Activated CD8-positive, alpha-beta memory T cell treated with anti-CD3 and anti-CD28 coated beads, Interleukin-2, amount 10 ng/mL, durations not matched to agents 7 days and 5 days (primary cell): ENCODE results near the gene ETV4. TPM values are rescaled to one million over a fixed set of nuclear protein-coding genes. Genes with fewer than 3 reads are reported as not detected.

Source experiments
- ATAC-seq: fragments of 150-1000 bp; cut with Tn5 transposase; one replicate; pipeline ENCODE4 v1.10.0; 2021; ENCODE audit warnings: moderate library complexity
- CTCF ChIA-PET: fragments of 350-600 bp; sonication (Branson Sonifier 250); formaldehyde crosslinking; loops from one replicate; lab custom pipeline; 2021; ENCODE audit warnings: antibody characterized with exemption; lab: Charles Lee
- DNase-seq: peaks from one replicate; pipeline ENCODE4 v3.0.0-alpha.2; 2020
- H3K27ac Mint-ChIP-seq: one replicate; pipeline ENCODE4 v1.8.0; 2021; ENCODE audit warnings: mild to moderate bottlenecking, mixed read lengths
- H3K27me3 Mint-ChIP-seq: one replicate; pipeline ENCODE4 v1.8.0; 2021; ENCODE audit warnings: mixed read lengths
- H3K36me3 Mint-ChIP-seq: one replicate; pipeline ENCODE4 v1.8.0; 2021; ENCODE audit warnings: mild to moderate bottlenecking, mixed read lengths
- H3K4me1 Mint-ChIP-seq: one replicate; pipeline ENCODE4 v1.8.0; 2021; ENCODE audit warnings: mixed read lengths
- H3K4me3 Mint-ChIP-seq: one replicate; pipeline ENCODE4 v1.8.0; 2021; ENCODE audit warnings: mild to moderate bottlenecking, moderate library complexity, mixed read lengths
- H3K9me3 Mint-ChIP-seq: one replicate; pipeline ENCODE4 v1.8.0; 2022; ENCODE audit warnings: low read depth, mixed read lengths
- total RNA-seq, 2 experiments: library from RNA; stranded (reverse); gene quantifications; one replicate each; pipeline ENCODE4 v1.2.3, GENCODE V29; 2021

Gene ETV4
- 1 to 10 TPM in 1 of 2 experiments, under 1 TPM in 1; 0.82 to 1.9 TPM for total RNA-seq

GRCh38 chr17:43546319-43547188 is at the start of gene ETV4:
TSS of gene ETV4 (minus strand) at chr17:43546340. CDS start at chr17:43545617, 723 bp downstream.
- H3K4me1 Mint-ChIP-seq = peaks cover 19% of the 10 kb centered on the region
- H3K27ac Mint-ChIP-seq = no peak within 1 kb of the TSS
- H3K27me3 Mint-ChIP-seq = peaks cover 71% of the 10 kb centered on the region

GRCh38 chr17:43595466-43595865 is 49.3 kb upstream of the ETV4 start:
- Mint-ChIP-seq H3K27me3 (peaks cover 8% of the 10 kb centered on the region), H3K4me3 (no peak overlapping the region), H3K4me1 (no peaks in the 10 kb centered on the region), H3K27ac (no peak overlapping the region), H3K36me3 (no peaks in the 10 kb centered on the region), H3K9me3 (no peaks in the 10 kb centered on the region)
- CTCF ChIA-PET = no interaction called here
- DNase-seq (no peak), ATAC-seq (no peak)

More at GRCh38 chr17:43546319-43547188, at the start of gene ETV4:
- DNase-seq (peak; percentile 96), ATAC-seq (peak; percentile 94)
- H3K36me3 Mint-ChIP-seq = no peaks in the 10 kb centered on the region
- CTCF ChIA-PET = interaction anchor here (0.8 to 1.6 kb wide), 5 partner anchors 9 to 221 kb away, joined by 3 to 7 read pairs (median 3); partner anchors contain the start of gene DHX8
- no peaks in the 10 kb centered on the region for H3K9me3 Mint-ChIP-seq
- H3K4me3 Mint-ChIP-seq = peak within 1 kb of the TSS; percentile 77

- Mint-ChIP-seq H3K9me3 (no peaks in the 10 kb centered on the region), H3K27ac (no peak overlapping the region), H3K27me3 (peaks cover 4% of the 10 kb centered on the region), H3K4me3 (no peak overlapping the region), H3K4me1 (no peaks in the 10 kb centered on the region), H3K36me3 (no peaks in the 10 kb centered on the region)
- DNase-seq (no peak), ATAC-seq (no peak)
- CTCF ChIA-PET = interaction anchor here (1.7 kb wide), 1 partner anchor 175 kb away, joined by 3 read pairs; no protein-coding TSS in a partner anchor
These were observed 45.8 kb upstream of the ETV4 start for GRCh38 chr17:43591779-43592562.

GRCh38 chr17:43591001-43591400 is 44.9 kb upstream of the ETV4 start:
- H3K27ac Mint-ChIP-seq = no peak overlapping the region
- H3K4me1 Mint-ChIP-seq = no peaks in the 10 kb centered on the region
- H3K9me3 Mint-ChIP-seq = no peaks in the 10 kb centered on the region

GRCh38 chr17:43588664-43589435 is 42.7 kb upstream of the ETV4 start:
- ATAC-seq (no peak), DNase-seq (no peak)
- no peaks in the 10 kb centered on the region for H3K36me3 Mint-ChIP-seq
- H3K9me3 Mint-ChIP-seq = no peaks in the 10 kb centered on the region
- CTCF ChIA-PET = interaction anchor here (1.7 kb wide), 1 partner anchor 10 kb away, joined by 5 read pairs; no protein-coding TSS in a partner anchor
- no peak overlapping the region for H3K4me3 Mint-ChIP-seq
- H3K27me3 Mint-ChIP-seq = peaks cover 2% of the 10 kb centered on the region
- no peak overlapping the region for H3K27ac Mint-ChIP-seq
- no peaks in the 10 kb centered on the region for H3K4me1 Mint-ChIP-seq

More at GRCh38 chr17:43591001-43591400, 44.9 kb upstream of the ETV4 start:
- DNase-seq = no peak
- no peaks in the 10 kb centered on the region for H3K27me3 Mint-ChIP-seq
- no peak overlapping the region for H3K4me3 Mint-ChIP-seq
- CTCF ChIA-PET = interaction anchor here (1.7 kb wide), 1 partner anchor 176 kb away, joined by 3 read pairs; no protein-coding TSS in a partner anchor
- no peak for ATAC-seq
- H3K36me3 Mint-ChIP-seq = no peaks in the 10 kb centered on the region

GRCh38 chr17:43588121-43588520 is 42.0 kb upstream of the ETV4 start:
- no peak for DNase-seq
- Mint-ChIP-seq H3K4me3 (no peak overlapping the region), H3K27ac (no peak overlapping the region), H3K27me3 (peaks cover 8% of the 10 kb centered on the region), H3K4me1 (no peaks in the 10 kb centered on the region), H3K9me3 (no peaks in the 10 kb centered on the region), H3K36me3 (no peaks in the 10 kb centered on the region)
- CTCF ChIA-PET = no interaction called here
- ATAC-seq = no peak

- H3K4me3 Mint-ChIP-seq = no peak overlapping the region
- no peak overlapping the region for H3K27ac Mint-ChIP-seq
- no peaks in the 10 kb centered on the region for H3K4me1 Mint-ChIP-seq
- no peak for DNase-seq
- no peaks in the 10 kb centered on the region for H3K36me3 Mint-ChIP-seq
- peaks cover 8% of the 10 kb centered on the region for H3K27me3 Mint-ChIP-seq
- CTCF ChIA-PET = interaction anchor here (2.2 kb wide), 1 partner anchor 11 kb away, joined by 8 read pairs; no protein-coding TSS in a partner anchor
- no peaks in the 10 kb centered on the region for H3K9me3 Mint-ChIP-seq
- ATAC-seq = no peak
These were observed 41.5 kb upstream of the ETV4 start for GRCh38 chr17:43587647-43588046.

GRCh38 chr17:43584666-43585102 is 38.5 kb upstream of the ETV4 start:
- CTCF ChIA-PET = interaction anchor here (0.7 to 1.2 kb wide), 5 partner anchors 8 to 1624 kb away, joined by 3 to 4 read pairs (median 3); no protein-coding TSS in a partner anchor
- no peaks in the 10 kb centered on the region for H3K9me3 Mint-ChIP-seq
- peaks cover 1% of the 10 kb centered on the region for H3K4me1 Mint-ChIP-seq
- no peaks in the 10 kb centered on the region for H3K36me3 Mint-ChIP-seq
- H3K27me3 Mint-ChIP-seq = peaks cover 8% of the 10 kb centered on the region
- no peak for ATAC-seq
- no peak for DNase-seq
- no peak overlapping the region for H3K27ac Mint-ChIP-seq
- H3K4me3 Mint-ChIP-seq = no peak overlapping the region

GRCh38 chr17:43583332-43583731 is 37.2 kb upstream of the ETV4 start:
- CTCF ChIA-PET = interaction anchor here (0.9 kb wide), 1 partner anchor 96 kb away, joined by 3 read pairs; no protein-coding TSS in a partner anchor
- no peak for DNase-seq
- H3K4me3 Mint-ChIP-seq = no peak overlapping the region
- H3K4me1 Mint-ChIP-seq = peaks cover 15% of the 10 kb centered on the region
- no peaks in the 10 kb centered on the region for H3K9me3 Mint-ChIP-seq
- H3K27ac Mint-ChIP-seq = no peak overlapping the region
- no peak for ATAC-seq
- H3K36me3 Mint-ChIP-seq = no peaks in the 10 kb centered on the region
- H3K27me3 Mint-ChIP-seq = peaks cover 10% of the 10 kb centered on the region

GRCh38 chr17:43581613-43582012 is 35.5 kb upstream of the ETV4 start:
- Mint-ChIP-seq H3K4me3 (no peak overlapping the region), H3K36me3 (no peaks in the 10 kb centered on the region), H3K27me3 (peaks cover 10% of the 10 kb centered on the region), H3K9me3 (no peaks in the 10 kb centered on the region), H3K4me1 (peaks cover 16% of the 10 kb centered on the region), H3K27ac (no peak overlapping the region)
- DNase-seq (no peak), ATAC-seq (no peak)
- CTCF ChIA-PET = interaction anchor here (1.7 kb wide), 1 partner anchor 11 kb away, joined by 3 read pairs; no protein-coding TSS in a partner anchor

- no peaks in the 10 kb centered on the region for H3K36me3 Mint-ChIP-seq
- ATAC-seq (no peak), DNase-seq (no peak)
- no peaks in the 10 kb centered on the region for H3K9me3 Mint-ChIP-seq
- CTCF ChIA-PET = interaction anchor here (1.7 kb wide), 1 partner anchor 10 kb away, joined by 3 read pairs; no protein-coding TSS in a partner anchor
- H3K4me3 Mint-ChIP-seq = no peak overlapping the region
- H3K27ac Mint-ChIP-seq = no peak overlapping the region
- peaks cover 16% of the 10 kb centered on the region for H3K4me1 Mint-ChIP-seq
- peaks cover 10% of the 10 kb centered on the region for H3K27me3 Mint-ChIP-seq
These were observed 35.0 kb upstream of the ETV4 start for GRCh38 chr17:43581130-43581529.

GRCh38 chr17:43579566-43580140 is 33.5 kb upstream of the ETV4 start:
- ATAC-seq = no peak
- no peak for DNase-seq
- peaks cover 8% of the 10 kb centered on the region for H3K27me3 Mint-ChIP-seq
- CTCF ChIA-PET = interaction anchor here (0.9 to 1.7 kb wide), 6 partner anchors 9 to 187 kb away, joined by 3 to 9 read pairs (median 4); no protein-coding TSS in a partner anchor
- H3K36me3 Mint-ChIP-seq = no peaks in the 10 kb centered on the region
- H3K4me1 Mint-ChIP-seq = peaks cover 16% of the 10 kb centered on the region
- H3K9me3 Mint-ChIP-seq = no peaks in the 10 kb centered on the region
- H3K4me3 Mint-ChIP-seq = no peak overlapping the region
- H3K27ac Mint-ChIP-seq = peak overlapping the region; percentile 10
